CD4-positive, alpha-beta T cell treated with Interferon alpha-2 for 1 hour (primary cell): ENCODE measurements around the gene ALOX15.
"Not testable (repeated sequence)": the region's sequence is repeated elsewhere in the genome, so short reads cannot be mapped to it uniquely, and the experiment has no call there.

Experiments
- DNase-seq, 2 donors: peaks; one replicate each; pipeline ENCODE4 v3.0.0-alpha.2; 2020 to 2022

The ALOX15 gene

DNA sequence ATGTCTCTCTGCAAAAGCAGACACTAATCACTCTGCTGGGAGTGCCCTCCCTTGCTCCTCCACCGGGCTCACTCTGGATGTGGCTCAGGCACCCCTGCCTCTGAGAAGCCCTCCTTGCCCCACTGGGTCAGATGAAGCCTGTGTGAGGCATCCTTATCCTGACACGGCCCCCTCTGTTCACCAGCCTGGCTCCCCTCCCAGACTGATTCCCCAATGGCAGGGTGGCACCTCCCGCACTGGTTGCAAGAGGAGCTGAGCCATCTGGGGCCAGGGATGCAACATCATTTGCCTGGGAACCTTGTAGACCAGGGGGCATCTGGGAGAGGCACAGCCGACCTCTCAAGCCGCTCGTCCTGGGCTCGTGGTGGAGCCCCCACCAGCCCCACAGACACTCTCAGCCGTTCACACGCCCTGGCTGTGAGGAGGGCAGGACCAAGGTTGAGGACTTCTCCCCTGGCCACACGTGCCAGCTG is 50.5 kb downstream of the ALOX15 start:
- no peak for DNase-seq

DNA sequence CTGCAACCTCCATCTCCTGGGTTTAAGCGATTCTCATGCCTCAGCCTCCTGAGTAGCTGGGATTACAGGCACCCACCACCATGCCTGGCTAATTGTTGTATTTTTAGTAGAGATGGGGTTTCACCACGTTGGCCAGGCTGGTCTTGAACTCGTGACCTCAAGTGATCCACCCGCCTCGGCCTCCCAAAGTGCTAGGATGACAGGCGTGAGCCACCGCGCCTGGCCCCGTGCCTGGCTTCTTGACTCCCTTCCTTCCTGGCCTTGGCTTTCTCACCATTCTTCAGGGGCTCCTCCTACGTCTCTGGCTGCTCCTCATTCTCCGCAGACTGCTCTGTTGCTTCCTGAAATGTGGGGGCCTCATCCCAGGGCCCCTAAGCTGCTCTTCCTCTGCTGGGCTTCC is 51.4 kb downstream of the ALOX15 start:
- not testable (repeated sequence) for DNase-seq

DNA sequence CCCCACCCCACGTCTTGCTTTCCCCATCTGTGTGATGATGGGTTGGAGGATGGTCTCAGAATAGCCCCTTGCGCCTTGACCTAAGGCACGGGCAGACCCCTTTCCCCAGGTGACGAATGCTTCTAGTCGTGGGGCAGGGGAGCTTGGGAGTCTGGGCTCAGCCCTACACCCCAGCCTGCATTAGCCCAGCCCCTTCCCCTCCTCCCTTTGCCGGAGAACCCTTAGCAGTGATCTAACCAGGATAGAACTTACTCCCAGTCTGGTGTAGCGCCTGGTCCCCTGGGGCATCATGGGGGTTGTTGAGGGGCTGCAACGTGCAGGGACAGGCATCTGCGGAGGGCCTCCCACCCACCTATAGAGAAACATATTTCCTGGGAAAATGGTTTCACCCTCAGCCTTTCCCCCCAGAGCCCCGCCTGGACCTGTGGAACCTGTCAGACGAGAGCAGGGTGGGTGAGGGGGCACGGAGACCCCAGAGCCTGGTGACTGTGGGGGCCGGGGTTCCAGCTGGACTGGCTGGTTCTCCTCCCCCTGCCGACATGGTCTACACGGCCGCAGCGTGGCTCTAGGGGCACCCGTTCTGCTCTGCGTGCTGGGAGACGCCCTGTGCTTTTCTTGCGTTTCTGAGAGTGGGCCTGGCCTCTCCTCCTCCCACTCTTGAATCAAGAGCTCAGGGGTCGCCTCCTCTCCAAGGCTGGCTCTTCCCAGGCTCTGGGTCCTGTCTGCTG is 52.4 kb downstream of the ALOX15 start:
- no peak for DNase-seq

DNA sequence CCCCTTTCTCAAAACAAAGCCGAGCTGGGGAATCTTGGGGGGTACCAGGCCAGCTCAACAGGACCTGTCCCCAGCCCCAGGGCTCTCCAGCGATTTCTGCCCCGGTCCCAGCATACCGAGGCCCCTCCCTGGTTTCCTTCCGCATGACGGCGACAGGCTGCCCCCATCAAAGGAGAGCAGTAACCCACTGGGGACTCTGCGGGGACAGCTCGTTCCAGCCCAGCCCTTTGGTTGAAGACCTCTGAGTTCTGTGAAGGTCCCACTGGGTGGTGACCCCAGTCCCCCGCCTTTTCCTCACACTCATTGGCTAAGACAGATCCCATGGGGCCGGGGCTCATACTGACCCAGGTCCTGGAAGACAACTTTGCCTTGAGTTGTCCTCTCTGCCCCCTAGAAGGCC is 53.1 kb downstream of the ALOX15 start:
- no peak for DNase-seq

DNA sequence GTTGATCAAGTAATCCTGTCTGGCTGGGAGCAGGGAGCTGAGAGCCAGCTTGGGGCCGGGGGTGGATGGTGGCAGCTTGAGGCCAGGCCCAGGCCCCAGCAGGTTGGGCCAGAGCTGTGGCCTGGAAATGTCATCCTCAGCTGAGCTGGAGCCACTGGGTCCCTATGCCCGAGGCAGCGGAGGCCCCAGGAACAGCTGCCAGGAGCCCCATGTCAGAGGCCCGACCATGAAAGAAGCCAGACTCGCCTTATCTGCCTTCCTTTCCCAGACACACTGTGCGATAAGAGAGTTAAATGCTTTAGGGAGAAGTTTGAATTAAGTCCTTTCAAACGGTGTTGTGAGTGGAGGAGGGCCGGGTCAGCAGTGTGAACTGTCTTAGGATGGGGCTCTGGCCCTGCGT is 53.7 kb downstream of the ALOX15 start:
- DNase-seq: no peak

DNA sequence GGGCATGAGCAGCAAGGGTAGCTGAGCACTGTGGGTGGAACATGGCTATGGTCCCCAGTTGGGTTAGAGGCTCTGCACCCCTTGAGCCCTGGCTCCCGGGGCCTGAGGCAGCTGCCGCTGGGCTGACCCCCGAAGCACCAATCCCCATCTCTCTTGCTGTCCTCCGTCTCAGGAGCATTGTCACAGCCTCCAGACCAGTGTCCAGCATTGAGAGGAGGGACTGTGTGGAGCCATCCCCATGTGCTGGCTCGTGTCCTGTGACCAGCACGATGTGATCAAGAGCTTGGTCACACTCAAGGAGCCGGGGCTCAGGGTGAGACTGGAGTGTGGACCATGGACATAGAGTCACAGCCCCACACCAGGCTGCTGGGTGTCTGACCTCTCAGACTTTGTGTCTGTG is 54.3 kb downstream of the ALOX15 start:
- DNase-seq: no peak

DNA sequence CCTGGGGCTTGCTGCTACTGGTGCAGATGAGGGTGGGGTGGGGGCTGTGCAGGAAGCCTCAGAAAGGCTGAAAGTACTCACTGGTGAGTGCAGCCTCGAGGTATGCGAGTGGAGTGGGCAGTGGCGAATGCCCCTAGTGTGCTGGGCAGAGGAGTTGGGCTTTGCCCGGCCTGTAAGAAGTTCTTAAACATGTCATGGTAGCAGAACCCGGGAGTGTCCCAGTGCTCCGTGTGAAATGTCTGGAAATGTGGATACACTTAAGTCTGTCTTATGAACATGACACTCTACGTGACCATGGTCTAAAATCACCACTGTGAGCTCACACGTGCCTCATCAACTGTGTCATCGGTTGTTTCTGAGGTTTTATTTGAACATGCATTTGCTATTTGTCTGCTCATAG is 55.4 kb downstream of the ALOX15 start:
- DNase-seq: no peak

DNA sequence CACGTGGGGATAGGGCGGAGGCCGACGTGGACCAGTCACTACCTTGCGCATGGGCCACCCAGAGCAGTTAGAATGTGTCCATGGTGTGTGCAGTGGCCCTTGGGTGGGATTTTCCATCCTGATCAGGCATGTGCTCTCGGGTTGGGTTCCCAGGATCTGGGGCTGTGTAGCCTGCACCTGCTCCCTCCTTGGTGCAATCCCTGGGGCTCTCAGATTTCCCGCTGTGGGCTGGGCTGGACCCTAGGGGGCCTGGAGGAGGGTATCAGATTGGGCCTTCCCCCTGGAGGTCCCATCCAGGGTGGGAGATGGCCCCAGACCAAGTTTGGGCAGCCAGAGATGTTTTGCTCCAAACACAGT is 55.9 kb downstream of the ALOX15 start:
- no peak for DNase-seq

DNA sequence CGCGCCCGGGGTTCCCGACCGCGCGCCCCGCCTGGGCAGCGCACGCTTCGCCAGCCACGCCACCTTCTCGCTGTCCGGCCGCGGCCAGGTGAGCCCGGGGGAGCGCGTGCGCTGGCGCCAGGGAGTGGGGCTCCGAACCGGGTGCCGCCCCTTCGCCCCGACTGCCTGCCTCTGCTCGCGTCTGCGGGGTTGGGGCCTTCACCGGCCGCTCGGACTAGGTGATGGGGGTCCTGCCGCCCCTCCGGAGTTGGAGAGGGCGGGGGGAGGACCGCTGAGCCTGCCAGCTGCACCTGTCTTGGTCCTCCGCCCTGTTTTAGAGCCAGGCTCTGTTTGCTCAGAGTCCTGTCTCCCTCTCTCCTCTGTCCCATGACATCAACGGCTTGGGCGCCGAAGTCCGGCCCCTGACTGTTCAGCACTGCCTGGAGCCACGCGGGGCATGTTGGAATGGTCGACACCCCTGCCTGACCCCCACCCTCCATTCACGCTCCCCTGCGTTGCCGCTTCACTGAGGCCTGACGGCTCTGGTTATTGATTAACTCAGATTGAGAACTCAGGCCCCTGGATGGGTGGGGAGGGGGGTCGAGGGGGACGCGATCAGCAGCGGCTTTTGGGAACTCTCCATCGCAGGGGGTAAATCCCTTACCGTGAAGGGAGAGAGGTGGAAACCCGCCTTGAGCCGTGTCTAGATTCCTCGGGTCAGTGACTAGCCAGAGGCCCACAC is 56.4 kb downstream of the ALOX15 start:
- no peak for DNase-seq

DNA sequence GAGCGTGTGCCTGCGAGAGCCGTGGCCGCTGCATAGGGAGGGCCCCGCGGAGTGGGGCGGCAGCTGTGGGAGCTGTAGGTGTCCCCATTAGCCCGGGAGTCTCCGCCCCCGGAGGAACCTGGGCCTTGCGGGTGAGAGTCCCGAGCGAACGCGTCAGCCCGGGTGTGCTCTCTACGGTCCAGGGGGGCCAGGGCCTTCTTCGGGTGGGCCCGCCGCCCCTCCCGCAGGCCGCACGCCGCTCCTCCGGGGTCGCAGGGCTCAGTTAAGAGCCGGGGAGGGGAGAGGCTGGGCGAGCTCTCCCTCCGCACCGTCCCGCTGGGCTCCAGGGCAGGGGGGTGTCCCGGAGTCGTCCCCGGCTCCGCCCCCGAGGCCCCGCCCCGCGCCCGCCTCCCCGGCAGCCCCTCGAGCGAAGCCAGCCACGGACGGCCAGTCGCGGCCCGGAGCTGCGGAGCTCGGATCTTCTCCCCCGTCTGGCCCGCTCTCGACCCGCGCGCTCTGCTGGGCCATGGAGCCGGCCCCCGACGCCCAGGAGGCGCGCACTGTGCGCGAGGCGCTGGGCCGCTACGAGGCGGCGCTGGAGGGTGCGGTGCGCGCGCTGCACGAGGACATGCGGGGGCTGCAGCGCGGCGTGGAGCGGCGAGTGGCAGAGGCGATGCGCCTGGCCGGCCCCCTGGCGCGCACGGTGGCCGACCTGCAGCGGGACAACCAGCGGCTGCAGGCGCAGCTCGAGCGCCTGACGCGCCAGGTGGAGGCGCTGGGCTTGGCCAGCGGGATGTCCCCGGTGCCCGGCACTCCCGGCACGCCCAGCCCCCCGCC is 57.2 kb downstream of the ALOX15 start, which contains the start of gene SMTNL2:
SMTNL2 (plus strand) TSS at position 429 of the 816 bp plus-strand sequence; CDS start at position 506, 77 bp downstream.
- DNase-seq: no peak

DNA sequence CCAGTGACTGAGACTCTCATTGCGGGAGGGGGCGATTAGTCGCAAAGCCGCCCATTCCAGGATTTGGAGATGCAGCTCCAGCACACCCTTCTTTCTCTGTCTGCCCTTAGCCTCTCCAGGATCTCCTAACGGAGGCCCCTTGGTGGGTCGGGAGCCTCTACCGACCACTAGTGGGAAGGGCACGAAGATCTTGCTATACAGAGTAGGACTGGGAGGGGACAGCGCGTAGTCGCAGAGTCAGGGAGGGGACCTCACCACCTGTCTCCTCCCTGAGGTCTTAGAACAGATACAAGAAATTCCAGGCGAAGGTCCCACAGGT is 57.7 kb downstream of the ALOX15 start:
- no peak for DNase-seq

DNA sequence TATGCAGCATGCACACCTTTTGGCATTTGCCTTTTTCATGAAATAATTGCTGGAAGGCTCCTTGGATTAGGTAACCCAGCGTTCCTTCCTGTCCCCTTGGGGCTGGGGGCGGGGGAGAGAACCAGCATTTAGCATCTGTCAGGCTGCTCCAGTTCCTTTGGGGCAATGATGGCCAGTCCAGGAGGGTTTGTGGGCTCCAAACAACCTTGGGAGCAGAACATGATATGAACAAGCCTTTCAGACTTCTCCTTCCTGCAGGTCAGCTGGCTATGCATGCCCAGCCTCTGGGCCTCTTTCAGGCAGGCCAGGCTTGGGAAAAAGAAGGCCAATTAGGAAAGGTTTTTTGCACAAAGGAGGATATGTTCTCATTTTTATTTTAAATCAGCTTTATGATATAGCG is 58.3 kb downstream of the ALOX15 start:
- DNase-seq: no peak

DNA sequence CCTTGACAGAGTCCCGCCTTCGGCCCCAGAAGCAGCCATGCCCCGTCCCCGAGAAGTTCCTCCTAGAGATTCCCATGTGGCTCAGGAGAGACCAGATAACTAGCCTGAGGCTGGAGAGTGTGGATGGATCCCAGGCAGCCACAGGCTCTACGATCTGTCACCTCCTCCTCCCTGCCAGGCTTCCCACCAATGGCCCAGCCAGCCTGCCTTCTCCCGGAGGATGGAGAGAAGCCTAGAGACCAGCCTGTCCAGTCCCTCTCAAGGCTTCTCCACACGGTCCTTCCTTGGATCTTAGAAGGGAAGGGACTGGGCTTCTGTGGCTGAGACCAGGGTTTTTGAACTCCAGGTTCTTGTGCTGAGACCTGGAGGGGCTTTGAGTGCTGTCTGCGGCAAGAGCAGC is 58.8 kb downstream of the ALOX15 start:
- DNase-seq: no peak

DNA sequence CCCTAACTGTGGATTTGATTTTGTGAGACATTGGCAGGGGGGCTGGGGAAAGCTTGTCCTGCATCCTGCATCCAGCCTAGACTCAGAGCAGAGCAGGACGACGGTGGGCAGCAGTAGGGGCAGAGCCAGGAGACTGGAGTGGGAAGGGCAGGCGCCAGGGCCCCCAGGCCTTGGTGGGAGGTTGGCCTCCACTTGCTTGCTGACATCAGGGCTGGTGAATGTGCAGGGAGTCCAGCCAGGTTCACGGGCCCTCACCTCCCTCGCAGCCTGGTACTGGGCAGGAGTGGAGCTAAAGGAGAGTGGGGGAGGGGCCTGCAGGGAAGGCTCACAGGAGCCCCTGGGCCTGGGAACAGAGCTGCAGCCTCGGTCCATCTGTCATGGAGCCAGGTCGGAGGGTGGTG is 59.4 kb downstream of the ALOX15 start:
- no peak for DNase-seq
